ENCODE data around the gene SLC43A3. TPM values are rescaled to one million over a fixed set of nuclear protein-coding genes. Genes with fewer than 3 reads are reported as not detected.

The SLC43A3 gene
- total and polyA plus RNA-seq, 2 experiments from 2014 or later: 23.2 to 33.3 TPM

- Histone ChIP-seq H3F3A (ENCODE audit: insufficient read depth) (no peaks in the 10 kb centered on the region), H3K27ac (no peak overlapping the region), H3K79me2 (ENCODE audit: insufficient read depth) (no peaks in the 10 kb centered on the region), H3K9me3 (ENCODE audit: low read depth) (no peaks in the 10 kb centered on the region), H4K20me1 (ENCODE audit: insufficient read depth) (no peaks in the 10 kb centered on the region), H3K4me3 (no peak overlapping the region), H3K9me2 (ENCODE audit: insufficient read depth) (no peaks in the 10 kb centered on the region), H3K4me2 (ENCODE audit: unreplicated experiment) (no peak overlapping the region), H3K27me3 (replicated peaks; ENCODE audit: insufficient read depth) (peaks cover 5% of the 10 kb centered on the region; the same call in 1 of the 2 replicates), H3K4me1 (ENCODE audit: insufficient read depth) (no peaks in the 10 kb centered on the region), H3K36me3 (ENCODE audit: low read depth) (no peaks in the 10 kb centered on the region), H2AFZ (no peak overlapping the region), H3K9ac (no peak overlapping the region)
- in situ Hi-C loops (cut with MboI): no loop called here
- TF ChIP-seq EZH2 (IDR thresholded peaks at IDR 0.05; ENCODE audit: insufficient read depth, poor library complexity, severe bottlenecking): no peak
- no peak for TF ChIP-seq EZH2phosphoT487 (IDR thresholded peaks at IDR 0.05; ENCODE audit: insufficient read depth, low read depth)
- DNase-seq: peak; percentile 48
These were observed 48.7 kb downstream of the SLC43A3 start for GRCh38 chr11:57378186-57378585.

GRCh38 chr11:57377107-57377506 is 49.8 kb downstream of the SLC43A3 start:
- peak; percentile 33 for DNase-seq
- 15 to 18% methylated on average over 5 of the region's 5 CpGs for WGBS, 2 experiments (ENCODE audit: low coverage in 1 of 2, low lambda C conversion rate in 2 of 2, missing lambda C conversion rate in 2 of 2)
- in situ Hi-C loops (cut with MboI): no loop called here
- Histone ChIP-seq H3K4me1 (ENCODE audit: insufficient read depth) (no peaks in the 10 kb centered on the region), H3K27ac (no peak overlapping the region), H4K20me1 (ENCODE audit: insufficient read depth) (no peaks in the 10 kb centered on the region), H3K36me3 (ENCODE audit: low read depth) (no peaks in the 10 kb centered on the region), H3K9me2 (ENCODE audit: insufficient read depth) (no peaks in the 10 kb centered on the region), H2AFZ (no peak overlapping the region), H3K27me3 (replicated peaks; ENCODE audit: insufficient read depth) (no peaks in the 10 kb centered on the region), H3K4me2 (ENCODE audit: unreplicated experiment) (no peak overlapping the region), H3K79me2 (ENCODE audit: insufficient read depth) (no peaks in the 10 kb centered on the region), H3K9me3 (ENCODE audit: low read depth) (no peaks in the 10 kb centered on the region), H3K9ac (no peak overlapping the region), H3K4me3 (no peak overlapping the region), H3F3A (ENCODE audit: insufficient read depth) (no peaks in the 10 kb centered on the region)
- no peak for TF ChIP-seq EZH2 (IDR thresholded peaks at IDR 0.05; ENCODE audit: insufficient read depth, poor library complexity, severe bottlenecking)

GRCh38 chr11:57376095-57377090 is 50.5 kb downstream of the SLC43A3 start:
- TF ChIP-seq EZH2phosphoT487 (IDR thresholded peaks at IDR 0.05; ENCODE audit: insufficient read depth, low read depth) (no peak), EZH2 (IDR thresholded peaks at IDR 0.05; ENCODE audit: insufficient read depth, poor library complexity, severe bottlenecking) (no peak)
- WGBS, 2 experiments (ENCODE audit: low coverage in 1 of 2, low lambda C conversion rate in 2 of 2, missing lambda C conversion rate in 2 of 2): 27 to 36% methylated on average over 20 to 26 of the region's 26 CpGs
- Histone ChIP-seq H3K4me1 (ENCODE audit: insufficient read depth) (no peaks in the 10 kb centered on the region), H2AFZ (no peak overlapping the region), H3K9ac (no peak overlapping the region), H3K4me2 (ENCODE audit: unreplicated experiment) (no peak overlapping the region), H3F3A (ENCODE audit: insufficient read depth) (no peaks in the 10 kb centered on the region), H4K20me1 (ENCODE audit: insufficient read depth) (no peaks in the 10 kb centered on the region), H3K27ac (no peak overlapping the region), H3K9me2 (ENCODE audit: insufficient read depth) (no peaks in the 10 kb centered on the region), H3K27me3 (replicated peaks; ENCODE audit: insufficient read depth) (no peaks in the 10 kb centered on the region), H3K79me2 (ENCODE audit: insufficient read depth) (no peaks in the 10 kb centered on the region), H3K4me3 (no peak overlapping the region), H3K36me3 (ENCODE audit: low read depth) (no peaks in the 10 kb centered on the region), H3K9me3 (ENCODE audit: low read depth) (no peaks in the 10 kb centered on the region)
- in situ Hi-C loops (cut with MboI): no loop called here
- no peak for DNase-seq

- no peaks in the 10 kb centered on the region for H3K36me3 ChIP-seq (ENCODE audit: low read depth)
- no peak overlapping the region for H3K9ac ChIP-seq
- H3K79me2 ChIP-seq (ENCODE audit: insufficient read depth): no peaks in the 10 kb centered on the region
- H3K4me1 ChIP-seq (ENCODE audit: insufficient read depth): no peaks in the 10 kb centered on the region
- H2AFZ ChIP-seq: no peak overlapping the region
- WGBS, 2 experiments (ENCODE audit: low coverage in 1 of 2, low lambda C conversion rate in 2 of 2, missing lambda C conversion rate in 2 of 2): 51 to 54% methylated on average over 2 of the region's 2 CpGs
- no peaks in the 10 kb centered on the region for H3K9me3 ChIP-seq (ENCODE audit: low read depth)
- no peak overlapping the region for H3K4me2 ChIP-seq (ENCODE audit: unreplicated experiment)
- no peaks in the 10 kb centered on the region for H3K27me3 ChIP-seq (replicated peaks; ENCODE audit: insufficient read depth)
- H3K27ac ChIP-seq: no peak overlapping the region
- no peak for DNase-seq
- TF ChIP-seq EZH2phosphoT487 (IDR thresholded peaks at IDR 0.05; ENCODE audit: insufficient read depth, low read depth) (no peak), EZH2 (IDR thresholded peaks at IDR 0.05; ENCODE audit: insufficient read depth, poor library complexity, severe bottlenecking) (no peak)
- no peaks in the 10 kb centered on the region for H4K20me1 ChIP-seq (ENCODE audit: insufficient read depth)
- no peak overlapping the region for H3K4me3 ChIP-seq
- in situ Hi-C loops (cut with MboI): no loop called here
- H3F3A ChIP-seq (ENCODE audit: insufficient read depth): no peaks in the 10 kb centered on the region
- no peaks in the 10 kb centered on the region for H3K9me2 ChIP-seq (ENCODE audit: insufficient read depth)
These were observed 51.4 kb downstream of the SLC43A3 start for GRCh38 chr11:57375490-57375889.
